IPS DF 4.7 (cell line): ENCODE results near the gene TERC.
"Not testable (repeated sequence)": the region's sequence is repeated elsewhere in the genome, so short reads cannot be mapped to it uniquely, and the experiment has no call there.

Experiments
- DNase-seq: peaks from one replicate; pipeline ENCODE4 v3.0.0-alpha.2; 2013; ENCODE audit warnings: low spot score; ENCODE audit errors: extremely low read depth

TERC gene

GRCh38 chr3:169771497-169772304 is 6.8 kb upstream of the TERC start:
- peak; percentile 33 for DNase-seq

DNA sequence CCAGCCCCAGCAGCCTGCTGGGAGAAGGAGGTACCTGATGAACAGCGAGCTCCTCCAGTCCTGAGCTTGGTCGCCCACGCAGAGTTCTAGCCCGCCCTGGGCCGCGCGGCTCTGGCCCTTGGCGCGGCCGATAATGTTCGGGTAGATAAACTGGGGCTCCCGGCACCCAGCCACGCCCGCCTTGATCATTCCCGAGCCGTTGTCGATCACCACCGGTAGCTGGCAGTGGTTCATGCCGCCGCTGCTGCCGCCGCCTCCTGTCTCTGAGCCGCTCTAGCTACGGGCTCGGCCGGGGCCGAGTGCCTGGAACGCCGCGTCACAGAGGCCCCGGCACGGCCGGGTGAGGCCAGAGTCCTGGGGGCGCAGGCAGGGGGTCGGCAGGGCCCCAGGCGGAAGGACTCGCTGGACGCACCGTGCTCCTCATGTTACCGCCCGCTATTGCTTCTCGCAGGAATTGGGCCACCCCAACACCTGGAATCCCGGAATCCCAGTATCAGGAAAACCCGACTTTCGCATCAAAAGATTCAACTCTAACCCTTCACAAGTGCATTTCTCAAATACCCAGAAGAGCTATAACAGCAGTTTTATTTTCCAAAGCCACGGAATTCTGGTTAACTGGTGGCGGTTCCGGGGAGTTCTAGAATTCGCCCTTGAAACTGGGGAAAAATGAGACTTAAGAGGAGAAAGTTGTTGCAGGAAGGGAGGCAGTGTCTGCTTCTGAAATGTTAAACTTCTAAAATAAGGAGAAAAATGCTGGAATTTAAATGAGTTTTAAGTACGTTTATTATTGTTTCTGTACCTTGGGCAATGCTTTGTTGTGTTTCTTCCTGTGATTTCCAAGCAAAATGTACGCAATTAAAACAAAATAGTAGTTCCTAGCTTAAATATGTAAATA is 4.7 kb upstream of the TERC start, which contains the start of gene ACTRT3:
Gene ACTRT3 (minus strand): TSS at position 275 of the 895 bp plus-strand sequence. CDS start 41 bp downstream, at position 234.
- peak; percentile 25 for DNase-seq

- no peak for DNase-seq
These were observed 463 bp downstream of the TERC start for GRCh38 chr3:169764312-169764881.

GRCh38 chr3:169760479-169760878 is 4.4 kb downstream of the TERC start:
- no peak for DNase-seq

DNA sequence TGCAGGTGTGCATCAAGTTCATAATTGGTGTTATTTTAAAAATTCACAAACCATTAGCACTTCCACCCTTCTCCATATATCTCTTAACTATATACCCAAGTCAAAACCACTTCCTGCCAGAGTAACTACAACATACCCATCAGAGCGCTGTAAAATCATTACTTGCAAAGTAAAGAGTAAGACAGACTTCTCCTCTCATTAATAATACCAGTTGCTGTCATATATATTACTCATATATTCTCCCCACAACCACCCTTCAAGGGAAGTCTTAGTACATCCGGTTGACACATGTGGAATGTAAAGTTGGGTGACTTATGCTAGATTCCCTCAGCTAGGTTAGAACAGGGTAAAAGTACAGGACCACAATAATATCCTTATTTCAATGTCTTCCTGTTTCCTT is 5.6 kb downstream of the TERC start:
- no peak for DNase-seq

- no peak for DNase-seq
These were observed 6.4 kb downstream of the TERC start for GRCh38 chr3:169758359-169758994.

GRCh38 chr3:169755488-169755887 is 9.4 kb downstream of the TERC start:
- no peak for DNase-seq

- DNase-seq = no peak
These were observed 10.1 kb downstream of the TERC start for GRCh38 chr3:169754711-169755110.

GRCh38 chr3:169751875-169752274 is 13.0 kb downstream of the TERC start:
- DNase-seq = no peak

DNA sequence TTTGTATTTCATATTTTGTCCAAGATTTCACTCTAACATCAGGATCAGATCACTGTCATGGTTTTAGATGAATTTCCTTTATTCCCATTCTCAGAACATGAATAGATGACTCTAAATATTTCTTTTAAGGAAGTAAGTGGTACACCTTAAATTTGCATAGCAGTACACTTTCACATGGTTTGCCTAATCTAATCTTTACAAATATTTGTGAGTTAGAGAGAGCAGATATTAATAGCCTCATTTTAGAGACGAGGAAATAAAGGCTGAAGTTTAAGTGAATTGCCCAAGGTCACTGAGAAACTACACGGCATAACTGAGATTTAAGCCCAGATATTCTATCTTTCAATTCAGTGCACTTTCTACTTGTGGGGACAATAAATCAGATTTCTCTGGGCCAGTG is 14.2 kb downstream of the TERC start:
- DNase-seq = no peak

- no peak for DNase-seq
These were observed 16.2 kb downstream of the TERC start for GRCh38 chr3:169748670-169749069.

DNA sequence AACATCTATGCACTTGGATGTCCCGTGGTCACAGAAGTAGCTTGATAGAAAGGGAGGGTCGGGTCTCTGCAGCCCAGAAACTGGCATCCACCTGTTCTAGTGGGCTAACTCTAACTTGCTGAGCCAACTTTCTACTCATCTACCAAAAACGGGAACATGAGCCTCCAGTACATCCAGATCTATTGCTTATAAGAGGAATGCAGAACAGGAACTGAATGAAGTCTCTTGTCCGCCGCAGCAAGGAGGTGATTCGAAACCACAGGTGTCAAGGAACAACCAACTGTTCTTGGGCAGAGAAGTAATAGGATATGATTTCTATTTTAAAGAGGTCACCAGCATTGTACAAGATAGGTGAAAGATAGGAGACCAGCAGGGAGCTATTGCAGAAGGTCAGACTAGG is 17.9 kb downstream of the TERC start:
- DNase-seq = no peak

DNA sequence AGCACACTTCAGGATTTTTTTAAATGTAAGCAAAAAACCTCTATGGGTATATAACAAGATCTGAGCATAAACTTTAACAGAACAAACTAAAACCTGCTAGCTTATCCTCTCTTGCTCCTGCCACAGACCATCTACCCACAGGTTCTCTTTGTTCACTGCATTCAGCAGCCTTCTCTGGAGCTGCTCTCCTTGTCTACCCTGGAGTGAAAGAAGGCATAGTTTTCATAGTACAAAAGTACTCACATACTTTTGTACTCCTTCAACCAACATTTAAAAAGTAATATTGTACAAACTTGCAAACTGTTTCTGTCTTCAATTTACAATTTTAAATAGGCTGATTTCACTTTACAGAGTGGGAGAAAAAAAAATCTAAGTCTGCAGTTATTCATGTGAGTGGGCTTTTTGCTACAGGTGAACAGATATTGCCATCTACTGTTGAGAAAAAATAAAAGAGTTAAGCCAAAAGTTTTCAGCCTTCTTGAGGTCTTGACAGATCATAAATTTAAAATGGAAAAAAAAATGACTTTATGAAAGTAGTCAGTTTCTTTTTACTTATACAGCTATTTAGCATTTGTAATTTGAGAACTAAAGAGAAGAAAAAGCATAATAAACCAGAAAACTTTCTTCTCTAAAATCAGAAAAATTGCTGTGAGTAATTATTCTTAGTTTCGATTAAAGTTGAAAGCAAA is 20.4 kb downstream of the TERC start:
- DNase-seq = no peak

DNA sequence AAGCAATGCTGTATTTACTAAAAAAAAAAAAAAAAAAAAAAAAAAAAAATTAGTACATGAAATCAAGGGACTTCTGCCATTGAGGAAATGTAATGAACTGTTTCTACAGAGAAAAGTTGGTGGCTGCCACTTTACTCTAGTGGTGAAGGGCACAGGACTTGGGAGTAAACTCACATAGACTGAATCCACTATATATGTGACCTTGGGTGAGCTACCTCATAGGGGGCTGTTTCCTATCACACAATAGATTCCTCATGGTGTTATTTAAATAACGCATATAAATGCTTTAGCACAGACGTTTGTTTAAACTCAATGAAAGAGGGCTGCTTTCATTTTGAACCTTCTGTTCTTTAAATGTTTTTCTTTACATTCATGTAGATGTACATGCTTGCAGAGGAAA is 25.8 kb downstream of the TERC start:
- no peak for DNase-seq

DNA sequence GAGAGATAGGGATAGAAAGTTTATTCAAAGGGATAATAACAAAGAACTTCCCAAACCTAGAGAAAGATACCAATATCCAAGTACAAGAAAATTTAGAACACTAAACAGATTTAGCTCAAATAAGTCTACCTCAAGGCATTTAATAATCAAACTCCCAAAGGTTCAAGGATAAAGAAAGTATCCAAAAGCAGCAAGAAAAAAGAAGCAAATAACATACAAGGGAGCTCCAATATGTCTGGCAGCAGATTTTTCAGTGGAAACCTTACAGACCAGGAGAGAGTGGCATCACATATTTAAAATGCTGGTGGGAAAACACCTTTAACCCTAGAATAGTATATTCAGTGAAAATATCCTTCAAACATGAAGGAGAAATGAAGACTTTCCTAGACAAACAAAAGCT is 33.0 kb downstream of the TERC start:
- not testable (repeated sequence) for DNase-seq

DNA sequence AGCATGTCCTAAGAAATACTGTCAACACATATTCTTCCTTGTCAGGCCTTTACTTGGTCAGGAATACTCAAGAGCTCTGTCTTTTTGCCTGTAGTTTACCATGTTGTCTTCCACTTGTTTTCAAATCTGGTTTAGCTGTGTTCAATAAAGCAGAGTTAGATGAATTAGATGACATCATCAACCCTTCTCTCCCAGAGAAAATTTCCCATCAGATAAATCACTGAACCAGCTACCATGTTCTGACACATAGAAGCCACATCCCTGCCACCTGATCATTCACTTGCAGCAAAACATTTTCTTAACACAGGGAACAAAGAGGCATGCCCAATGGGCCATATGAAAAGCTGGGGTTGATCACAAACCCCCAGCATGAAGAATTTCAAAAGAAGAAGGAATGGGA is 42.1 kb downstream of the TERC start:
- no peak for DNase-seq

DNA sequence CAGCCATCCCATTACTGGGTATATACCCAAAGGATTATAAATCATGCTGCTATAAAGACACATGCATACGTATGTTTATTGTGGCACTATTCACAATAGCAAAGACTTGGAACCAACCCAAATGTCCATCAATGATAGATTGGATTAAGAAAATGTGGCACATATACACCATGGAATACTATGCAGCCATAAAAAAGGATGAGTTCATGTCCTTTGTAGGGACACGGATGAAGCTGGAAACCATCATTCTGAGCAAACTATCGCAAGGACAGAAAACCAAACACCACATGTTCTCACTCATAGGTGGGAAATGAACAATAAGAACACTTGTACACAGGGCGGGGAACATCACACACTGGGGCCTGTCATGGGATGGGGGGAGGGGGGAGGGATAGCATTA is 46.4 kb downstream of the TERC start:
- DNase-seq = not testable (repeated sequence)
